Colonic mucosa (tissue), 4 donors: ENCODE measurements around the gene VASH2. TPM values are rescaled to one million over a fixed set of nuclear protein-coding genes. Genes with fewer than 3 reads are reported as not detected.

ENCODE experiments used
- DNase-seq: peaks from one replicate; pipeline ENCODE4 v3.0.0-alpha.2; 2020
- H3K27ac ChIP-seq: fragments of 200-600 bp; one replicate; pipeline ENCODE4 v1.8.0; 2021
- H3K27me3 ChIP-seq: fragments of 200-600 bp; one replicate; pipeline ENCODE4 v1.8.0; 2021
- H3K36me3 ChIP-seq: fragments of 200-600 bp; one replicate; pipeline ENCODE4 v1.8.0; 2021
- H3K4me1 ChIP-seq: fragments of 200-600 bp; one replicate; pipeline ENCODE4 v1.8.0; 2021; ENCODE audit warnings: mild to moderate bottlenecking
- H3K4me3 ChIP-seq: fragments of 200-600 bp; one replicate; pipeline ENCODE4 v1.8.0; 2021
- H3K9ac ChIP-seq, 2 donors: one replicate each; pipeline ENCODE4 v1.7.0; 2013; ENCODE audit warnings: control low read depth in 2 of 2, low read depth in 2 of 2, low read length in 2 of 2
- H3K9me3 ChIP-seq: fragments of 200-600 bp; one replicate; pipeline ENCODE4 v1.8.0; 2021
- intact Hi-C: fragments of 100-400 bp; cut with DNase I; formaldehyde crosslinking; loops from one replicate; pipeline ENCODE4 v1.14.1; 2022
- total RNA-seq, 2 donors: library from RNA; stranded (reverse); fragmentation: NEBNext Ultra II Directional in 1 of 2; extraction: Animal tissue kit (Norgen Biotek cat#: 25700) in 1 of 2; gene quantifications; one replicate each; pipeline ENCODE4 v1.2.1, GENCODE V29; 2021
- TF ChIP-seq, protein P1 (sequence below): fragments of 200-600 bp; IDR thresholded peaks from one replicate; pipeline ENCODE4 v1.8.0; 2022; ENCODE audit warnings: antibody characterized with exemption, mild to moderate bottlenecking
- donor health status: healthy.
- donor health status: DM: no; HTN: no; CAD: no.
- donor health status: DM: no; HTN: no; CAD: no.

Gene VASH2
- total RNA-seq, 2 donors from 2014 or later = 0.48 to 1.6 TPM

DNA sequence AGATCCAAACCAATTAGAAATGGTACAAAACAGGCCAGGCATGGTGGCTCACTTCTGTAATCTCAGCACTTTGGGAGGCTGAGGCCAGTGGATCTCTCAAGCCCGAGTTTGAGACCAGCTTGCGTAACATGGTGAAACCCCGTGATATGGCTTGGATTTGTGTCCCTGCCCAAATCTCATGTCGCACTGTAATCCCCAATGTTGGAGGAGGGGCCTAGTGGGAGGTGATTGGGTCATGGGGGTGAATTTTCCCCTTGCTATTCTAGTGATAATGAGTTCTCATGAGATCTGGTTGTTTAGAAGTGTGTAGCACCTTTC, 7.0 kb upstream of the VASH2 start:
- Histone ChIP-seq H3K27ac (no peak overlapping the region), H3K4me1 (no peaks in the 10 kb centered on the region), H3K36me3 (no peaks in the 10 kb centered on the region), H3K9ac (no peak overlapping the region), H3K4me3 (no peak overlapping the region), H3K27me3 (no peaks in the 10 kb centered on the region), H3K9me3 (no peaks in the 10 kb centered on the region)
- TF ChIP-seq, protein P1, sequence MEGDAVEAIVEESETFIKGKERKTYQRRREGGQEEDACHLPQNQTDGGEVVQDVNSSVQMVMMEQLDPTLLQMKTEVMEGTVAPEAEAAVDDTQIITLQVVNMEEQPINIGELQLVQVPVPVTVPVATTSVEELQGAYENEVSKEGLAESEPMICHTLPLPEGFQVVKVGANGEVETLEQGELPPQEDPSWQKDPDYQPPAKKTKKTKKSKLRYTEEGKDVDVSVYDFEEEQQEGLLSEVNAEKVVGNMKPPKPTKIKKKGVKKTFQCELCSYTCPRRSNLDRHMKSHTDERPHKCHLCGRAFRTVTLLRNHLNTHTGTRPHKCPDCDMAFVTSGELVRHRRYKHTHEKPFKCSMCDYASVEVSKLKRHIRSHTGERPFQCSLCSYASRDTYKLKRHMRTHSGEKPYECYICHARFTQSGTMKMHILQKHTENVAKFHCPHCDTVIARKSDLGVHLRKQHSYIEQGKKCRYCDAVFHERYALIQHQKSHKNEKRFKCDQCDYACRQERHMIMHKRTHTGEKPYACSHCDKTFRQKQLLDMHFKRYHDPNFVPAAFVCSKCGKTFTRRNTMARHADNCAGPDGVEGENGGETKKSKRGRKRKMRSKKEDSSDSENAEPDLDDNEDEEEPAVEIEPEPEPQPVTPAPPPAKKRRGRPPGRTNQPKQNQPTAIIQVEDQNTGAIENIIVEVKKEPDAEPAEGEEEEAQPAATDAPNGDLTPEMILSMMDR = no peak
- no peak for DNase-seq
- intact Hi-C loops = no loop called here

DNA sequence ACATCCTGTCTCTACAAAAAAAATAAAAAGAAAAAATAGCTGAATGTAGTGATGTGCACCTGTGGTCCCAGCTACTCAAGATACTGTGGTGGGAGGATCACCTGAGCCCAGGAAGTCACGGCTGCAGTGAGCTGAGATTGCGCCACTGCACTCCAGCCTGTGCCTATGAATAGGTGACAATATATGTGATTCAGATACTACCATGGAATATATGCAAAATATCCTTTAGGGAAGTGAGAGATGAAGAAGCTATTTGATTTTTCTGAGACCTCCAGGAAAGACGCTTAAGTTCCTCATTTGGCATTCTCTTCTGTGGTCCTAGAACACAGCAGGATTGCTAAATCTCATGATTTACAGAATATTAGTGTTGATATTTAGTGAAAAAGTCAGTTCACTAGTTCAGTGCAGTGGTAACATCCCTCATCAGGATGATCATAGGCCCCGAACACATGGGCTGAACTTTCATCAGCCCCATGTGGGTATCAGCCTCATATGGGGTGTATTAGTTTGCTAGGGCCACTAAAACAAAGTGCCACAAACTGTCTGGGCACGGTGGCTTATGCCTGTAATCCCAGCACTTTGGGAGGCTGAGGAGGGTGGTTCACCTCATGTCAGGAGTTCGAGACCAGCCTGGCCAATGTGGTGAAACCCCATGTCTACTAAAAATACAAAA, 6.0 kb upstream of the VASH2 start:
- no peak for DNase-seq
- Histone ChIP-seq H3K9ac (no peak overlapping the region), H3K4me1 (no peaks in the 10 kb centered on the region), H3K36me3 (no peaks in the 10 kb centered on the region), H3K27ac (no peak overlapping the region), H3K9me3 (no peaks in the 10 kb centered on the region), H3K27me3 (no peaks in the 10 kb centered on the region), H3K4me3 (no peak overlapping the region)
- TF ChIP-seq, protein P1 = no peak
- intact Hi-C loops = no loop called here

DNA sequence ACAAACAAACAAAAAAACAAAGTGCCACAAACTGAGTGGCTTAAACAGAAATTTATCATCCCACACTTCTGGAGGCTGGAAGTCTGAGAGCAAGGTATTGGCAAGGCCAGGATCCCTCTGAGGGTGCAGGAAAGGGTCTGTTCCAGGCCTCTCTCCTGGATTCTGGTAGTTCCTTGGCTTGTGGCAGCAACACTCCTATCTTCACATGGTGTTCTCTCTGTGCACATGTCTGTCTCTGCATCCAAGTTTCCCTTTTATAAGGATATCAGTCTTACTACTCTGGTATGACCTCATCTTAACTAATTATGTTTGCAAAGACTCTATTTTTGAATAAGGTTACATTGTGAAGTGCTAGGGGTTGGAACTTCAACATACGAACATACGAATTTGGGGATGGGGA, 5.3 kb upstream of the VASH2 start:
- TF ChIP-seq, protein P1 = no peak
- Histone ChIP-seq H3K27me3 (no peaks in the 10 kb centered on the region), H3K27ac (no peak overlapping the region), H3K4me1 (no peaks in the 10 kb centered on the region), H3K9ac (no peak overlapping the region), H3K36me3 (no peaks in the 10 kb centered on the region), H3K4me3 (no peak overlapping the region), H3K9me3 (no peaks in the 10 kb centered on the region)
- no peak for DNase-seq
- intact Hi-C loops = no loop called here

- no peak overlapping the region for H3K4me3 ChIP-seq
- H3K4me1 ChIP-seq = no peaks in the 10 kb centered on the region
- H3K9me3 ChIP-seq = no peaks in the 10 kb centered on the region
- H3K36me3 ChIP-seq = no peaks in the 10 kb centered on the region
- H3K9ac ChIP-seq = no peak overlapping the region
- no peak for DNase-seq
- no peaks in the 10 kb centered on the region for H3K27me3 ChIP-seq
- TF ChIP-seq, protein P1 = no peak
- H3K27ac ChIP-seq = no peak overlapping the region
- intact Hi-C loops = no loop called here
Observed at GRCh38 chr1:212945463-212946160, 4.7 kb upstream of the VASH2 start.

GRCh38 chr1:212946872-212947271, 3.5 kb upstream of the VASH2 start:
- Histone ChIP-seq H3K27ac (no peak overlapping the region), H3K27me3 (no peaks in the 10 kb centered on the region), H3K9ac (no peak overlapping the region), H3K36me3 (no peaks in the 10 kb centered on the region), H3K4me3 (no peak overlapping the region), H3K4me1 (no peaks in the 10 kb centered on the region), H3K9me3 (no peaks in the 10 kb centered on the region)
- DNase-seq = no peak
- TF ChIP-seq, protein P1 = no peak
- intact Hi-C loops = no loop called here
